Thyroid gland (tissue), 4 donors: Measurements from ENCODE around the gene USP3. TPM values are rescaled to one million over a fixed set of nuclear protein-coding genes. Genes with fewer than 3 reads are reported as not detected.

ENCODE experiments used
- DNase-seq, 2 donors: peaks; one replicate each; pipeline ENCODE4 v3.0.0-alpha.2; 2019
- H3K27ac ChIP-seq, 3 donors: fragments of 200-600 bp; sonication (generic); 1 replicate in 2 of 3; 2 replicates in 1 of 3; pipeline ENCODE4 v1.5.1; 2016 to 2019; ENCODE audit warnings: mild to moderate bottlenecking in 1 of 3, moderate library complexity in 1 of 3
- H3K27me3 ChIP-seq: fragments of 200-600 bp; sonication (generic); one replicate; pipeline ENCODE4 v1.5.1; 2019
- H3K36me3 ChIP-seq, 2 donors: fragments of 200-600 bp; sonication (generic); one replicate each; pipeline ENCODE4 v1.5.1; 2016 to 2019
- H3K4me1 ChIP-seq, 2 donors: fragments of 200-600 bp; sonication (generic); one replicate each; pipeline ENCODE4 v1.5.1; 2017 to 2019
- H3K4me3 ChIP-seq, 3 donors: fragments of 200-600 bp; sonication (generic); replicated peaks in 1 of 3; 1 replicate in 2 of 3; 2 replicates in 1 of 3; pipeline ENCODE4 v1.5.1; 2016; ENCODE audit warnings: mild to moderate bottlenecking in 1 of 3
- H3K9me3 ChIP-seq: fragments of 200-600 bp; sonication (generic); one replicate; pipeline ENCODE4 v1.5.1; 2017
- CTCF ChIP-seq, 6 experiments: fragments of 200-600 bp in 3 of 6; fragments of 450-650 bp in 3 of 6; sonication (generic) in 3 of 6; IDR thresholded peaks; one replicate each; pipeline ENCODE4 v1.5.1; 2016 to 2019; ENCODE audit warnings: antibody characterized with exemption in 6 of 6, mild to moderate bottlenecking in 2 of 6, inconsistent platforms in 1 of 6, moderate library complexity in 1 of 6
- POLR2A ChIP-seq, 2 donors: fragments of 450-650 bp; IDR thresholded peaks; one replicate each; pipeline ENCODE4 v1.6.1; 2017; ENCODE audit warnings: antibody characterized with exemption in 2 of 2, mild to moderate bottlenecking in 2 of 2, moderate library complexity in 1 of 2
- WGBS, 2 donors: methylation state at CpG; one replicate each; pipeline ENCODE4 v1.1.5; 2017; 5-methylcytosine and 5-hydroxymethylcytosine counted together
- intact Hi-C: fragments of 100-400 bp; cut with DNase I; formaldehyde crosslinking; loops from one replicate; pipeline ENCODE4 v1.15.1; 2023
- total RNA-seq, 4 donors: library from RNA; depleted of rRNA; stranded (reverse); fragments of >200 nt; gene quantifications; one replicate each; pipeline ENCODE4 v1.2.3, GENCODE V29; 2016

The USP3 gene
- total RNA-seq, 4 donors from 2014 or later = 42.9 to 82.2 (median 53.7) TPM

DNA sequence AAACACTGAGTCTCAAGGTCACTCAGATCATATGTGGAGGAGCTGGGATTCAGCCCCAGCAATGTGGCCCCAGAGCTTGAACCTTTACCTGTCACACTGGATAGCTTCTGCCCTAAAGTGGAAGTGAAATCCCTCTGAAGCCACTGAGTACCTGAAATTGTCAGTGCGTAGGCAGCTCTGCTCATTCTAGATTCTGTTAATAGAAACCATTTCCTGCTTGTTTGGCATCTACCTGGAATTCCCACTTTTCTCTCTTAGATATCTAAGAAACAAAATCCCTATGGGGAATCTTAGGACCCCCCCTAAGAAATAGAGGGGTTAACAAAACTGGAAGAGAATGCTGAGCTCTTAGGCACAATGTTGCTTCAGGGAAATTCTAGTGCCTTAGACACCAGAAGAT, 122.6 kb downstream of the USP3 start:
- Histone ChIP-seq H3K4me3 (no peak overlapping the region), H3K27me3 (no peaks in the 10 kb centered on the region), H3K9me3 (no peaks in the 10 kb centered on the region), H3K27ac (peak overlapping the region in 1 of 3 donors; percentile 38), H3K36me3 (peaks cover 49 to 67% of the 10 kb centered on the region in 2 donors), H3K4me1 (no peaks in the 10 kb centered on the region)
- TF ChIP-seq POLR2A (IDR thresholded peaks at IDR 0.05) = no peak
- no peak for TF ChIP-seq CTCF (IDR thresholded peaks at IDR 0.05)
- intact Hi-C loops = no loop called here
- DNase-seq = no peak
- 94 to 100% methylated on average over 1 of the region's 1 CpG for WGBS, 2 donors

DNA sequence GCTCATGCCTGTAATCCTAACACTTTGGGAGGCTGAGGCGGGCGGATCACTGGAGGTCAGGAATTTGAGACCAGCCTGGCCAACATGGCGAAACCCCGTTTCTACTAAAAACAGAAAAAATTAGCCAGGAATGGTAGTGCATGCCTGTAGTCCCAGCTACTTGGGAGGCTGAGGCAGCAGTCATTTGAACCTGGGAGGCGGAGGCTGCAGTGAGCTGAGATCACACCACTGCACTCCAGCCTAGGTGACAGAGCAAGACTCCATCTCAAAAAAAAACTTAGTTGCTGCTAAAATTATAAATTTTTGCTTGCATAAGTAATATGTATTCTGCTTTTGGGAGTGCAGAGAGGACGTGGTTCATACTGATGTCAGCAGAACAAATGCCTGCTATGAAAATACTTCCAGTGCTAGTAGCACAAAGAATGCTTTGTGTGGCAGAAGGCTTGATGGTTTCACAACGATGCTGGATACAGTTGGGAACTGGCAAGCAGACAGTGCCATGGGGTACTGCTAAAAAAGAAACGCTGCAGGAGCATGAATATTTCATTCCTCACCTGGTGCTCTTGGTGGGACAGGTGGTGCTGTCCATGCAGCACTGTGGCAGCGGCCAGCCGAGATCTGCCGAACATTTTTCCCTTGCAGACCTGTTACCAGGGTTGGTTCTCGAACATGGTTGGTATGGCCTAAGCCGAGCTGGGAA, 123.9 kb downstream of the USP3 start:
- Histone ChIP-seq H3K4me1 (no peaks in the 10 kb centered on the region), H3K4me3 (no peak overlapping the region), H3K27me3 (no peaks in the 10 kb centered on the region), H3K36me3 (peaks cover 57 to 66% of the 10 kb centered on the region in 2 donors), H3K27ac (no peak overlapping the region), H3K9me3 (no peaks in the 10 kb centered on the region)
- 86 to 88% methylated on average over 13 of the region's 13 CpGs for WGBS, 2 donors
- intact Hi-C loops = no loop called here
- TF ChIP-seq CTCF (IDR thresholded peaks at IDR 0.05) = no peak
- no peak for TF ChIP-seq POLR2A (IDR thresholded peaks at IDR 0.05)
- DNase-seq = no peak

- H3K9me3 ChIP-seq = no peaks in the 10 kb centered on the region
- H3K27ac ChIP-seq = no peak overlapping the region
- peaks cover 57 to 61% of the 10 kb centered on the region in 2 donors for H3K36me3 ChIP-seq
- intact Hi-C loops = no loop called here
- H3K4me1 ChIP-seq = no peaks in the 10 kb centered on the region
- no peaks in the 10 kb centered on the region for H3K27me3 ChIP-seq
- H3K4me3 ChIP-seq = no peak overlapping the region
- TF ChIP-seq POLR2A (IDR thresholded peaks at IDR 0.05) (no peak), CTCF (IDR thresholded peaks at IDR 0.05) (no peak)
- 91% methylated on average over 7 of the region's 7 CpGs for WGBS, 2 donors
- no peak for DNase-seq
Measured at GRCh38 chr15:63630036-63630751, 125.8 kb downstream of the USP3 start.

DNA sequence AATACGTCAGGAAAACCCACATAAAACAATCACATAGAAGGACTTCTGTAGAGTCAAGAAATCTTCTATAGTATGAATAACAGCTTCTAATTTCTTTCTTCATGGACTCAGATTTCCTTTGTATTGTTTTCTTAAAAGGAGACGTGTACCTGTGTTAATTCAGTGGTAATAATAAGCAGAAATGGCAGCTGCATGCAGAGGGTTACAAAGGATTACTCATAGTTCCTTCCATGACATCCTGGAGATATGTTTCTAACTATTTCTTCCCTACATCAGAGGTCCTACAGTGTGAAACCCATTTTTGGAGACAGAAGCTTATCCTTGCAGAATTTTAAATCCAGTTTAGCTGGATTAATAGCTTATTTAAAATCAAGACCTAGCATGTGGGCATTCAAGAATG, 128.9 kb downstream of the USP3 start:
- intact Hi-C loops = no loop called here
- no peaks in the 10 kb centered on the region for H3K9me3 ChIP-seq
- H3K27ac ChIP-seq = no peak overlapping the region
- WGBS, 2 donors = 92 to 94% methylated on average over 2 of the region's 2 CpGs
- no peaks in the 10 kb centered on the region for H3K27me3 ChIP-seq
- no peak for DNase-seq
- TF ChIP-seq CTCF (IDR thresholded peaks at IDR 0.05) = no peak
- no peak for TF ChIP-seq POLR2A (IDR thresholded peaks at IDR 0.05)
- peaks cover 50 to 62% of the 10 kb centered on the region in 2 donors for H3K36me3 ChIP-seq
- no peak overlapping the region for H3K4me3 ChIP-seq
- H3K4me1 ChIP-seq = no peaks in the 10 kb centered on the region

DNA sequence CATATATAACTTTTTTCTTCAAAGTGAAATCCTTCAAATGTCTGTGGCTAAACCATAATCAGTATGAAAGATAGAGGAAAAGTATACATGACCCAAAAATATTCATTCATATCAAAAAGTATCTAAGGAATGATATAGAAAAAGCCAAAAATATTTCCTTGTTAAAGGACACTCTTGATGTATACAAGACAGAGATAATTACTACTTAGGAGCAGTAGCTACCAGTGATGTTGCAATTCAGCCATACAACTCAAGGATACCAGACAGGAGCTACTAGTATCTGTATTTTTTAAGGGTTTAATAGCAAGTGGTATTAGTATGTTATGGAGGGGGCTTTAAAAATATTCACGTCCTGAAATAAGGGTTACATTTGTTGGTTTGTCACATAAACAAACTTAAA, 129.8 kb downstream of the USP3 start:
- no peak overlapping the region for H3K4me3 ChIP-seq
- no peaks in the 10 kb centered on the region for H3K27me3 ChIP-seq
- peaks cover 55 to 63% of the 10 kb centered on the region in 2 donors for H3K36me3 ChIP-seq
- 92 to 96% methylated on average over 1 of the region's 1 CpG for WGBS, 2 donors
- H3K4me1 ChIP-seq = no peaks in the 10 kb centered on the region
- no peaks in the 10 kb centered on the region for H3K9me3 ChIP-seq
- H3K27ac ChIP-seq = no peak overlapping the region
- no peak for DNase-seq
- no peak for TF ChIP-seq CTCF (IDR thresholded peaks at IDR 0.05)
- TF ChIP-seq POLR2A (IDR thresholded peaks at IDR 0.05) = no peak
- intact Hi-C loops = no loop called here
